Ishikawa (cell line): ENCODE measurements around the gene ASCC1.

ENCODE experiments used
- CEBPB ChIP-seq: IDR thresholded peaks from 2 replicates; pipeline ENCODE4 v1.6.1; 2012
- EGR1 ChIP-seq: IDR thresholded peaks from 2 replicates; pipeline ENCODE4 v1.6.1; 2012
- MAX ChIP-seq: IDR thresholded peaks from 2 replicates; pipeline ENCODE4 v1.6.1; 2012
- REST ChIP-seq: IDR thresholded peaks from 2 replicates; pipeline ENCODE4 v1.6.1; 2012; ENCODE audit warnings: low read depth, mild to moderate bottlenecking

- TF ChIP-seq EGR1 = no peak
- peak; percentile 38; the same call in 1 of the 2 replicates for TF ChIP-seq CEBPB
- TF ChIP-seq REST = no peak
- TF ChIP-seq MAX = no peak
Observed at GRCh38 chr10:72229261-72230251, 13.5 kb upstream of the ASCC1 start.
